ENCODE results near the gene DRD1.
"Not testable (repeated sequence)": the region's sequence is repeated elsewhere in the genome, so short reads cannot be mapped to it uniquely, and the experiment has no call there.

DRD1 gene

DNA sequence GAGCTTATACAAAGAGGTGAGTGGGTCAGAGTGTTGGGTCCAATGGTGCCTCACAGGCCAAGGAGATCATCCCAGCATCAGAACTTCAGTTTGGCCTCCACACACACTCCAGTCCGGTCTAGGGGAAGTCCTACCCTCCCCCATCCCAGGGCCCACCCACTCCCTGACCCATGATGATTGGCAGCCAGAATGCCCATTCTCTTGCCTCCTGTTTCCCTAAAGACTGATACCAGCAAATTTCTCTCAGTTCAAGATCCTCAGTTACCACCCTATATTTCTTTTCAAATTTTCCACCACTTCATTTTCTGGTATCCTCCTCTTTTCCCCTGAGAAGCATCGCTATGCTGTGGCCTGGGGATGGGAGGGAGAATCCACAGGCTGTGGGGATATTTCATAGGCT lies 21.9 kb downstream of the DRD1 start:
- TF ChIP-seq, protein P1, sequence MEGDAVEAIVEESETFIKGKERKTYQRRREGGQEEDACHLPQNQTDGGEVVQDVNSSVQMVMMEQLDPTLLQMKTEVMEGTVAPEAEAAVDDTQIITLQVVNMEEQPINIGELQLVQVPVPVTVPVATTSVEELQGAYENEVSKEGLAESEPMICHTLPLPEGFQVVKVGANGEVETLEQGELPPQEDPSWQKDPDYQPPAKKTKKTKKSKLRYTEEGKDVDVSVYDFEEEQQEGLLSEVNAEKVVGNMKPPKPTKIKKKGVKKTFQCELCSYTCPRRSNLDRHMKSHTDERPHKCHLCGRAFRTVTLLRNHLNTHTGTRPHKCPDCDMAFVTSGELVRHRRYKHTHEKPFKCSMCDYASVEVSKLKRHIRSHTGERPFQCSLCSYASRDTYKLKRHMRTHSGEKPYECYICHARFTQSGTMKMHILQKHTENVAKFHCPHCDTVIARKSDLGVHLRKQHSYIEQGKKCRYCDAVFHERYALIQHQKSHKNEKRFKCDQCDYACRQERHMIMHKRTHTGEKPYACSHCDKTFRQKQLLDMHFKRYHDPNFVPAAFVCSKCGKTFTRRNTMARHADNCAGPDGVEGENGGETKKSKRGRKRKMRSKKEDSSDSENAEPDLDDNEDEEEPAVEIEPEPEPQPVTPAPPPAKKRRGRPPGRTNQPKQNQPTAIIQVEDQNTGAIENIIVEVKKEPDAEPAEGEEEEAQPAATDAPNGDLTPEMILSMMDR (IDR thresholded peaks at IDR 0.05): no peak
- TF ChIP-seq ZFX (IDR thresholded peaks at IDR 0.05; ENCODE audit: borderline replicate concordance): no peak
- no peak overlapping the region for H3K27ac ChIP-seq

DNA sequence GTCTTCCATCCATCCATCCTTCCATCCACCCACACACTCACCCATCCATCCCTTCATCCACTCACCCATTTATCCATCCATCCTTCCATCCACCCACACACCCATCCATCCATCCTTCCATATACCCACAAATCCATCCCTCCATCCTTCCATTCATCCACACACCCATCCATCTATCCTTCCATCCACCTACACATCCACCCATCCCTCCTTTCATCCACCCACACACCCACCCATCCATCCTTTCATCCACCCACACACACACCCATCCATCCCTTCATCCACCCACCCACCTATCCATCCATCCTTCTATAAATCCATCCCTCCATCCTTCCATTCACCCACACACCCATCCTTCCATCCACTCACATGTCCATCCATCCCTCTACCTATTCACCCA lies 23.6 kb downstream of the DRD1 start:
- TF ChIP-seq ZFX (IDR thresholded peaks at IDR 0.05; ENCODE audit: borderline replicate concordance): no peak
- TF ChIP-seq, protein P1 (IDR thresholded peaks at IDR 0.05): no peak
- H3K27ac ChIP-seq: no peak overlapping the region

DNA sequence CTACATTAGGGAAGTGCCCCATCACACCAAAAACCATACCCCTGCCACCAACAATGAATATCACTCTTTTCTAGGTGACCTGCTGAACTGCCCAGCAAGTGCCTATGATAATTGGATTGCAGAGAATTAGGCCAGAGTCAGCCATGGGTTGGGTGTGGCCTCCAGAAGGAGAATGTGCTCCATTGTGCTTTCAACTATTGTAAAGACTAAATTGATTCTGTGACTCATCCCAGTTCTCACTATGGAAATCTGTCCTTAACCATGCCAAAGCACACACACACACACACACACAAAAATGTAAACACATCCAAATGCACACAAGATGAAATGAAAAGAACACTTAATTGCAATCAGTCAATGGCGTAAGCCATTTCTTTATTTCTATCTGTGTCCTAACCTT lies 25.7 kb downstream of the DRD1 start:
- no peak overlapping the region for H3K27ac ChIP-seq
- no peak for TF ChIP-seq ZFX (IDR thresholded peaks at IDR 0.05; ENCODE audit: borderline replicate concordance)

DNA sequence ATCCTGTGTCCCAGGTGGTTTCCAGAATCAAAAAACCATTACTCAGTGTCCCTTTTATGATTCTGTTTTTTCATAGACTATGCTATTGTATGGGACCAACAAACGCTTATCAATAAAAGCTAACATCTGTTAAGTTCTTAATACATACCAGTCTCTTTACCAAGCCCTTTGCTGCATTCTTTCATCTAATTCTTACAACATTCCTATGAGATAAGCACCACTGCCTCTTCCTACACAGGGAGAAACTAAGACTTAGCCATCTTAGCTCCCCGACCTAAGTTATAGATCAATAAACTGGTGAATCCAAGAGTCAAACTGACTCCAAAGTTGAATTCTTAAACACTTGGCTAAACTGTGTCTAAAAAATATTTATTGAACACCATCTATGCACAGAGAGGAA lies 26.6 kb downstream of the DRD1 start:
- TF ChIP-seq, protein P1 (IDR thresholded peaks at IDR 0.05): no peak
- no peak for TF ChIP-seq ZFX (IDR thresholded peaks at IDR 0.05; ENCODE audit: borderline replicate concordance)

DNA sequence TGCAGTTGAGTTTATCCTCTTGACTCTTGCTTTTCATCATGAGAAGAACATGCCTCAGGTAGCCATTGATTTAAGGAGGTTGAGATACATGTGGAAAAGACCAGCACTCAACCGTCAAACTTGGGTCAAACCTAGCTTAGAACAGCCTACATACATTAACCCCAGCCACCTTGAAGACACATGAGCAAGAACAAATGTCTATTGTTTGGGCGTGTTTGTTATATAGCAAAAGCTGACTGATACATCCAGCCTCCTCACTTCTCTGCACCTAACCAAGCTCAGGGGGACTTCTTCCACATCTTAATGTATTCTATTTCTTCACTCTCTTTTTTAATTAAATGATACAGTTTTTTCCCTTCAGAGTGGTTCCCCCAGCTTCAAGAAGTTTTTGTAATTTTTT lies 28.7 kb downstream of the DRD1 start:
- no peak for TF ChIP-seq ZFX (IDR thresholded peaks at IDR 0.05; ENCODE audit: borderline replicate concordance)
- TF ChIP-seq, protein P1 (IDR thresholded peaks at IDR 0.05): no peak

More for the DNA sequence above, 26.6 kb downstream of the DRD1 start:
- H3K27ac ChIP-seq: no peak overlapping the region

DNA sequence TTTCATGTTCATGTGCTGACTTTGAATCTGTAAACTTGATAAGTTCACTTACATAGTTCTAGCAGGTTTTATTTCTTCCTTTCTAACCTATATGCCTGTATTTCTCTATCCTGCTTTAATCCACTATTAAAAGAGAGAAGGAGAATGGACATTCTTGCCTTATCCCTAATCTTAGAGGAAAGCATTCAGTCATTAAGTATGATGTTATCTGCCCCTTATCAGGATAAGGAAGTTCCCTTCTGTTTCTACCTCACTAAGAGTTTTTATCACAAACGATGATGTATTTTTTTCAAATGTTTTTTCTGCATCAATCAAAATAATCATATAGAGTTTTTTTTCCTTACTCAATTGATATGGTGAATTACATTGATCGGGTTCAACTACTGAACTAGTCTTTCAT lies 33.1 kb downstream of the DRD1 start:
- H3K27ac ChIP-seq: no peak overlapping the region

More for the DNA sequence above, 28.7 kb downstream of the DRD1 start:
- H3K27ac ChIP-seq: no peak overlapping the region

DNA sequence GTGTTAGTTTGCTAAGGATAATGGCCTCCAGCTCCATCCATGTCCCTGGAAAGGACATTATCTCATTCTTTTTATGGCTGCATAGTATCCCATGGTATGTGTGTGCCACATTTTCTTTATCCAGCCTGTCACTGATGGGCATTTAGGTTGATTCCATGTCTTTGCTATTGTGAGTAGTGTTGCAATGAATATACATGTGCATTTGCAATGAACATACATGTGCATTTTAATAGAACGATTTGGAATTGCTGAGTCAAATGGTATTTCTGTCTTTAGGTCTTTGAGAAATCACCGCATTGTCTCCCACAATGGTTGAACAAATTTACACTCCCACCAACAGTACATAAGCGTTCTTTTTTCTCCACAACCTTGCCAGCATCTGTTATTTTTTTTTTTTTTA lies 37.7 kb downstream of the DRD1 start:
- TF ChIP-seq ZFX (IDR thresholded peaks at IDR 0.05; ENCODE audit: borderline replicate concordance): no peak
- TF ChIP-seq, protein P1 (IDR thresholded peaks at IDR 0.05): no peak
- no peak overlapping the region for H3K27ac ChIP-seq

More for the DNA sequence above, 33.1 kb downstream of the DRD1 start:
- TF ChIP-seq ZFX (IDR thresholded peaks at IDR 0.05; ENCODE audit: borderline replicate concordance): no peak
- TF ChIP-seq, protein P1 (IDR thresholded peaks at IDR 0.05): no peak

DNA sequence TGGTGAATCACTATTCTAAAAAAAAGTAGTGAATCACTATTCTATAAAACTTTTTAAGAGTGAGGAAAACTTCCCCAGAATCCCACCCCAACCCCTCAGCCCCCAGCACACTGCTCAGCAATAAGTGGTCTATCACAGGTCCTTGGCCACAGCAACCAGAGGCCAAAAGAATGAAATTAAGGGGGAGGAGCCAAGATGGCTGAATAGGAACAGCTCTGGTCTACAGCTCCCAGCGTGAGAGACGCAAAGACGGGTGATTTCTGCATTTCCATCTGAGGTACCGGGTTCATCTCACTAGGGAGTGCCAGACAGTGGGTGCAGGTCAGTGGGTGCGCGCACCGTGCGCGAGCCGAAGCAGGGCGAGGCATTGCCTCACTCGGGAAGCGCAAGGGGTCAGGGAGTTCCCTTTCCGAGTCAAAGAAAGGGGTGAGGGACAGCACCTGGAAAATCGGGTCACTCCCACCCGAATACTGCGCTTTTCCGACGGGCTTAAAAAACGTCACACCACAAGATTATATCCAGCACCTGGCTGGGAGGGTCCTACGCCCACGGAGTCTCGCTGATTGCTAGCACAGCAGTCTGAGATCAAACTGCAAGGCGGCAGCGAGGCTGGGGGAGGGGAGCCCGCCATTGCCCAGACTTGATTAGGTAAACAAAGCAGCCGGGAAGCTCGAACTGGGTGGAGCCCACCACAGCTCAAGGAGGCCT lies 46.2 kb downstream of the DRD1 start:
- H3K27ac ChIP-seq: not testable (repeated sequence)

DNA sequence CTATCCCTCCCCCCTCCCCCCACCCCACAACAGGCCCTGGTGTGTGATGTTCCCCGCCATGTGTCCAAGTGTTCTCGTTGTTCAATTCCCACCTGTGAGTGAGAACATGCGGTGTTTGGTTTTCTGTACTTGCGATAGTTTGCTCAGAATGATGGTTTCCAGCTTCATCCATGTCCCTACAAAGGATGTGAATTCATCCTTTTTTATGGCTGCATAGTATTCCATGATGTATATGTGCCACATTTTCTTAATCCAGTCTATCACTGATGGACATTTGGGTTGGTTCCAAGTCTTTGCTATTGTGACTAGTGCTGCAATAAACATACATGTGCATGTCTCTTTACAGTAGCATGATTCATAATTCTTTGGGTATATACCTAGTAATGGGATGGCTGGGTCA lies 48.6 kb downstream of the DRD1 start:
- H3K27ac ChIP-seq: not testable (repeated sequence)
